GM12864 (cell line): ENCODE data around the gene PREP.

ENCODE experiments used
- DNase-seq: peaks from one replicate; pipeline ENCODE4 v3.0.0-alpha.2; 2011; ENCODE audit warnings: low read depth
- H3K4me3 ChIP-seq: 2 replicates; pipeline ENCODE4 v1.5.1; 2011; ENCODE audit warnings: mild to moderate bottlenecking, low read depth, low read length, control low read depth
- TF ChIP-seq, protein P1 (sequence below): IDR thresholded peaks from 2 replicates; pipeline ENCODE4 v1.5.1; 2011; ENCODE audit warnings: low read depth, mild to moderate bottlenecking, moderate library complexity, low read length, control low read depth, inconsistent platforms; ENCODE audit errors: missing control alignments

PREP gene

DNA sequence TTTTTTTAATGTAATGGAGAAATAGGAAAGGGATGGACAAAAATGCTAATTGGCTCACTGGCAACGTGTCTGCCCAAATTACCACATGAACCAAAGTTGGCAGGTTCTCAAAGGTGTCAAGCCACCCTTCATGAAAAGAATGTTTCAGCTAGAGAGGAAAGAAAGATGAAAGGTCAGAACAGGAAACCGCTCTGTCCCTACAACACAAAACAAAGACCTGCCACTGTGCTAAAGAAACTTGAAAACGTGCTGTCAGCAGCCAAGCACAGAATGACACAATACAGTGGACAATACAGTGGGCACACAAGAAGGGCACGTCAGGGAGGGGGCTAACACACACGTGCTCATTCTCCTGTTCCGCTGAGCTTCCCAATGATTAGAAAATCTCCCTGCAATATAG, 4.9 kb downstream of the PREP start:
- no peak for DNase-seq
- no peak overlapping the region for H3K4me3 ChIP-seq
- TF ChIP-seq, protein P1, sequence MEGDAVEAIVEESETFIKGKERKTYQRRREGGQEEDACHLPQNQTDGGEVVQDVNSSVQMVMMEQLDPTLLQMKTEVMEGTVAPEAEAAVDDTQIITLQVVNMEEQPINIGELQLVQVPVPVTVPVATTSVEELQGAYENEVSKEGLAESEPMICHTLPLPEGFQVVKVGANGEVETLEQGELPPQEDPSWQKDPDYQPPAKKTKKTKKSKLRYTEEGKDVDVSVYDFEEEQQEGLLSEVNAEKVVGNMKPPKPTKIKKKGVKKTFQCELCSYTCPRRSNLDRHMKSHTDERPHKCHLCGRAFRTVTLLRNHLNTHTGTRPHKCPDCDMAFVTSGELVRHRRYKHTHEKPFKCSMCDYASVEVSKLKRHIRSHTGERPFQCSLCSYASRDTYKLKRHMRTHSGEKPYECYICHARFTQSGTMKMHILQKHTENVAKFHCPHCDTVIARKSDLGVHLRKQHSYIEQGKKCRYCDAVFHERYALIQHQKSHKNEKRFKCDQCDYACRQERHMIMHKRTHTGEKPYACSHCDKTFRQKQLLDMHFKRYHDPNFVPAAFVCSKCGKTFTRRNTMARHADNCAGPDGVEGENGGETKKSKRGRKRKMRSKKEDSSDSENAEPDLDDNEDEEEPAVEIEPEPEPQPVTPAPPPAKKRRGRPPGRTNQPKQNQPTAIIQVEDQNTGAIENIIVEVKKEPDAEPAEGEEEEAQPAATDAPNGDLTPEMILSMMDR: no peak

DNA sequence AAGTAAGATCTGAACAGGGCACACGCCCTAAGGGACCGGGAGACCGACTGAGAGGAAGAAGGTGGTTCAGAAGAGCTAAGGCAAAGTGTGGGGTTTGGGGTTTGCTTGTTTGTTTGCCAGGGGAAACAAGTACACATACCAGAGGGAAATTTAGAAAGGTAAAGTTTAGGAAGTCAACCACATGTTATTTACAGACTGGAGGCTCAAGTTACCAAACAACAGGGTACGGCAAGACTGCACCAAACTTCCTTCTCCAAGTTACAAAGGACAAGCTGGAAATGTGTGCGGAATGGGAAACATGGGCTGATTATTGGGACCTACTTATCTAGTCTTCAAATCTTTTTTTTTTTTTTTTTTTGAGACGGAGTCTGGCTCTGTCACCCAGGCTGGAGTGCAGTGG, 11.2 kb downstream of the PREP start:
- TF ChIP-seq, protein P1: no peak
- no peak overlapping the region for H3K4me3 ChIP-seq
- DNase-seq: no peak

DNA sequence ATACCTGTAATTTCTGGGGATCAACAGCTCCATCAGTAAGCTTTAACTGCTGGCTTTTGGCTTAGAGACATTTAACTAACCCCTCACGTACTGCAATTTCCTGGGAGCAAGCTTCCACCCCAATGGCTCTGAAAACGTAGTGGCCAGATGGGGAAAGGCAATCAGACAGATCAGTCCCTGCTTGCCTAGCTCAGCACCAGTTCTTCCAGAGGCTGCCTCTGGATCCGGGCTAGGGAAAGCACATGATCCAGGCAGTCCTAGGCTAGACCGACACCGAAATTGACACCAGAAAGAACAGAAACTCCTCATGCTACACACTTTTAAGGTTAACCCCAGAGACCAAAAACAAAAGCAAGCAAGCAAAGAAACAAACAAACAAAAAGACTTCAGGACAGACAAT, 13.3 kb downstream of the PREP start:
- TF ChIP-seq, protein P1: no peak
- DNase-seq: no peak
- no peak overlapping the region for H3K4me3 ChIP-seq

DNA sequence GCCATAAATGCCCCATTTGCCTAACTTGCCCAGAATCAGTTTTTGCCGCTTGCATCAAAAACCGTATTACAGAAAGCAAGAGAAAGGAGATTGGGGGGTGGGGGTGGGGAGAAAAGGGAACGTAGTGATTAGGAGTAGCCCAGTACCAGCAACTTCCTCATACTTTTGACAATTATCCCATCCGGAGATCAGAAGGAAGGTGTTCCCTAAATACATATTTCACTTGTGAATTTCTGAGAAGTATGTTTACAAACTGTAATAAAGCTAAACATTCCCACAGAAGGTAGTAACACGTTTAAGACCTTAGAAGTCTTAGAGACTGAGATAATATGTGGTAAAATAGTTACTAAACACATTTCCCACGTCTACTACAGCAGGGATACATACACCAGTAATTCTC, 14.5 kb downstream of the PREP start:
- H3K4me3 ChIP-seq: no peak overlapping the region
- TF ChIP-seq, protein P1: no peak
- no peak for DNase-seq

DNA sequence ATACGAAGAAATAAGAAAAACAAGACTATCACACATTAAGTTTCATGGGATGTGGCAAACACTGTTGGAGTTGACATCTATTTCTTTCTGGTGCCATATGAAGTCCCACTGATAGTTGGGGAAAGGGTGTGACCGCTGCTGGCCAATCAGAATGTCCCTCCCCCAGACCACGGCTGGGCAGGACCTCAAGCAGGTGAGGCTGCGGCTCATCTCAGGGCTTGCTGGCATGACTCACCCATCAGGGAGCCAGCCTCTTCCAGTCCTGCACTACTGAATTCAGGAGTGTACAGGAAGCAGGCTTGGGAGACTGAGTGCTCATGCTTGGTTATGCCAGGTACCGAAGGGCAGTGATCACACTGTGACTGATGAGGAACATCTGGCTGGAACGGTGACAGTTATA, 18.9 kb downstream of the PREP start:
- TF ChIP-seq, protein P1: no peak
- no peak for DNase-seq
- H3K4me3 ChIP-seq: no peak overlapping the region

DNA sequence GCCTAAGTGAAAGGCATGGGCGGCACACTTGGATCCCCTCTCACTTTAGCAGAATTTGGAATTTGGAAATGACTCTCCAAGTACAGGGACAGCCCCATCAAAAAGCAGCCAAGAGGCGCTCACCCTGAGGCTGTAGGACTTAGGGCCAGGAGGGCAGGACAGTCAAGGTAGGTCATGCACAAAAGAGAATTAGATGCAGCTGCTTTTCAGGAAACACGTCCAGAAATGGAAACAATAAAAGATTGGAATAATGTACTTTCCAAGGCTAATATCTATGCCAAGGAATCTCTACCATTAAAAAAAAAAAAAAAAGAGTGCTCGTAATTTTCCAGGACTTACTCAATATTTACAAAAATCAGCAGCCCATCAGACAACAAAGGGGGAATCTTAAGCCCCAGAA, 19.9 kb downstream of the PREP start:
- no peak for DNase-seq
- TF ChIP-seq, protein P1: no peak
- H3K4me3 ChIP-seq: no peak overlapping the region

DNA sequence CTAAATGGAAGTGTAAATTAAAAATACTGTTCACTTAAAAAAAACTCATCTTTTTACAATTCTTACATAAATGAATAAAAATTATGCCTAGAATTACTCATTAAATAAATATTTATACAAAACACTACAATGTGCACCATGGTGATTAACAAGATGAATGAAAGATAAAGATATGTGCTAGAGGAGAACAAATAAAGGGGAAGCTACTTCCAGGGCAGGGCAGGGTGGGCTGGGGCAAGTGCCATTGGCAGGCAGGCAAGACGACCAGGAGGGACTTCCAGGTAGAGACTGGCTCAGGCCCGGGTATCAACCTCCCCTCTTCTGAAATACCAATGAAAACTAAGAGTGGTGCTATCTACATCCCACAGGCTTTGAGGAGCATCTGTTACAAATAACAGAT, 20.4 kb downstream of the PREP start:
- TF ChIP-seq, protein P1: no peak
- no peak overlapping the region for H3K4me3 ChIP-seq
- no peak for DNase-seq
